ENCODE results near the gene JADE2.
A peak's percentile ranks its signal among the peaks of the same experiment; 100 is the strongest.

JADE2 gene

GRCh38 chr5:134524272-134524825, 1.1 kb upstream of the JADE2 start (continued):
- TF ChIP-seq PRDM10 (tag by site-specific recombination; IDR thresholded peaks at IDR 0.05) (peak; percentile 76), TRIM28 (IDR thresholded peaks at IDR 0.05; ENCODE audit: borderline replicate concordance, low read length) (no peak), ZNF645 (tag by site-specific recombination; IDR thresholded peaks at IDR 0.05) (no peak), ZNF433 (tag by site-specific recombination; IDR thresholded peaks at IDR 0.05; ENCODE audit: low read depth) (no peak), YY2 (tag by site-specific recombination; IDR thresholded peaks at IDR 0.05) (no peak), ZNF362 (tag by site-specific recombination; IDR thresholded peaks at IDR 0.05) (no peak), ZNF416 (tag by site-specific recombination; IDR thresholded peaks at IDR 0.05) (no peak), ZNF121 (tag by site-specific recombination; IDR thresholded peaks at IDR 0.05) (no peak), ZNF169 (tag by site-specific recombination; IDR thresholded peaks at IDR 0.05) (no peak), ZNF133 (tag by site-specific recombination; IDR thresholded peaks at IDR 0.05) (no peak), ZNF202 (tag by site-specific recombination; IDR thresholded peaks at IDR 0.05; ENCODE audit: borderline replicate concordance) (no peak), ZBTB17 (tag by site-specific recombination; IDR thresholded peaks at IDR 0.05) (peak; percentile 90), KLF8 (tag by site-specific recombination; IDR thresholded peaks at IDR 0.05) (peak; percentile 34; the same call in 1 of the 2 replicates), ZNF639 (tag by site-specific recombination; IDR thresholded peaks at IDR 0.05) (peak; percentile 69), ZNF223 (tag by site-specific recombination; IDR thresholded peaks at IDR 0.05) (no peak), MEIS1 (CRISPR knock-in tag; IDR thresholded peaks at IDR 0.05; ENCODE audit: borderline replicate concordance) (no peak), GFI1B (tag by site-specific recombination; IDR thresholded peaks at IDR 0.05) (0 out of 2 replicates have a peak, but pooled peaks have one; percentile 19), ZNF112 (tag by site-specific recombination; IDR thresholded peaks at IDR 0.05) (no peak), ZBTB8A (tag by site-specific recombination; IDR thresholded peaks at IDR 0.05) (peak; percentile 90), ZNF560 (tag by site-specific recombination; IDR thresholded peaks at IDR 0.05; ENCODE audit: borderline replicate concordance) (no peak), SP7 (tag by site-specific recombination; IDR thresholded peaks at IDR 0.05) (peak; percentile 80)
- TF ChIP-seq, protein P1, sequence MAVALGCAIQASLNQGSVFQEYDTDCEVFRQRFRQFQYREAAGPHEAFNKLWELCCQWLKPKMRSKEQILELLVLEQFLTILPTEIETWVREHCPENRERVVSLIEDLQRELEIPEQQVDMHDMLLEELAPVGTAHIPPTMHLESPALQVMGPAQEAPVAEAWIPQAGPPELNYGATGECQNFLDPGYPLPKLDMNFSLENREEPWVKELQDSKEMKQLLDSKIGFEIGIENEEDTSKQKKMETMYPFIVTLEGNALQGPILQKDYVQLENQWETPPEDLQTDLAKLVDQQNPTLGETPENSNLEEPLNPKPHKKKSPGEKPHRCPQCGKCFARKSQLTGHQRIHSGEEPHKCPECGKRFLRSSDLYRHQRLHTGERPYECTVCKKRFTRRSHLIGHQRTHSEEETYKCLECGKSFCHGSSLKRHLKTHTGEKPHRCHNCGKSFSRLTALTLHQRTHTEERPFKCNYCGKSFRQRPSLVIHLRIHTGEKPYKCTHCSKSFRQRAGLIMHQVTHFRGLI (tag by site-specific recombination; IDR thresholded peaks at IDR 0.05) = no peak
- TF ChIP-seq, protein P2, sequence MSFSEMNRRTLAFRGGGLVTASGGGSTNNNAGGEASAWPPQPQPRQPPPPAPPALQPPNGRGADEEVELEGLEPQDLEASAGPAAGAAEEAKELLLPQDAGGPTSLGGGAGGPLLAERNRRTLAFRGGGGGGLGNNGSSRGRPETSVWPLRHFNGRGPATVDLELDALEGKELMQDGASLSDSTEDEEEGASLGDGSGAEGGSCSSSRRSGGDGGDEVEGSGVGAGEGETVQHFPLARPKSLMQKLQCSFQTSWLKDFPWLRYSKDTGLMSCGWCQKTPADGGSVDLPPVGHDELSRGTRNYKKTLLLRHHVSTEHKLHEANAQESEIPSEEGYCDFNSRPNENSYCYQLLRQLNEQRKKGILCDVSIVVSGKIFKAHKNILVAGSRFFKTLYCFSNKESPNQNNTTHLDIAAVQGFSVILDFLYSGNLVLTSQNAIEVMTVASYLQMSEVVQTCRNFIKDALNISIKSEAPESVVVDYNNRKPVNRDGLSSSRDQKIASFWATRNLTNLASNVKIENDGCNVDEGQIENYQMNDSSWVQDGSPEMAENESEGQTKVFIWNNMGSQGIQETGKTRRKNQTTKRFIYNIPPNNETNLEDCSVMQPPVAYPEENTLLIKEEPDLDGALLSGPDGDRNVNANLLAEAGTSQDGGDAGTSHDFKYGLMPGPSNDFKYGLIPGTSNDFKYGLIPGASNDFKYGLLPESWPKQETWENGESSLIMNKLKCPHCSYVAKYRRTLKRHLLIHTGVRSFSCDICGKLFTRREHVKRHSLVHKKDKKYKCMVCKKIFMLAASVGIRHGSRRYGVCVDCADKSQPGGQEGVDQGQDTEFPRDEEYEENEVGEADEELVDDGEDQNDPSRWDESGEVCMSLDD (tag by site-specific recombination; IDR thresholded peaks at IDR 0.05) = peak; percentile 96
- TF ChIP-seq, protein P3, sequence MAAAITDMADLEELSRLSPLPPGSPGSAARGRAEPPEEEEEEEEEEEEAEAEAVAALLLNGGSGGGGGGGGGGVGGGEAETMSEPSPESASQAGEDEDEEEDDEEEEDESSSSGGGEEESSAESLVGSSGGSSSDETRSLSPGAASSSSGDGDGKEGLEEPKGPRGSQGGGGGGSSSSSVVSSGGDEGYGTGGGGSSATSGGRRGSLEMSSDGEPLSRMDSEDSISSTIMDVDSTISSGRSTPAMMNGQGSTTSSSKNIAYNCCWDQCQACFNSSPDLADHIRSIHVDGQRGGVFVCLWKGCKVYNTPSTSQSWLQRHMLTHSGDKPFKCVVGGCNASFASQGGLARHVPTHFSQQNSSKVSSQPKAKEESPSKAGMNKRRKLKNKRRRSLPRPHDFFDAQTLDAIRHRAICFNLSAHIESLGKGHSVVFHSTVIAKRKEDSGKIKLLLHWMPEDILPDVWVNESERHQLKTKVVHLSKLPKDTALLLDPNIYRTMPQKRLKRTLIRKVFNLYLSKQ (tag by site-specific recombination; IDR thresholded peaks at IDR 0.05; ENCODE audit: borderline replicate concordance) = no peak
- TF ChIP-seq, protein P4, sequence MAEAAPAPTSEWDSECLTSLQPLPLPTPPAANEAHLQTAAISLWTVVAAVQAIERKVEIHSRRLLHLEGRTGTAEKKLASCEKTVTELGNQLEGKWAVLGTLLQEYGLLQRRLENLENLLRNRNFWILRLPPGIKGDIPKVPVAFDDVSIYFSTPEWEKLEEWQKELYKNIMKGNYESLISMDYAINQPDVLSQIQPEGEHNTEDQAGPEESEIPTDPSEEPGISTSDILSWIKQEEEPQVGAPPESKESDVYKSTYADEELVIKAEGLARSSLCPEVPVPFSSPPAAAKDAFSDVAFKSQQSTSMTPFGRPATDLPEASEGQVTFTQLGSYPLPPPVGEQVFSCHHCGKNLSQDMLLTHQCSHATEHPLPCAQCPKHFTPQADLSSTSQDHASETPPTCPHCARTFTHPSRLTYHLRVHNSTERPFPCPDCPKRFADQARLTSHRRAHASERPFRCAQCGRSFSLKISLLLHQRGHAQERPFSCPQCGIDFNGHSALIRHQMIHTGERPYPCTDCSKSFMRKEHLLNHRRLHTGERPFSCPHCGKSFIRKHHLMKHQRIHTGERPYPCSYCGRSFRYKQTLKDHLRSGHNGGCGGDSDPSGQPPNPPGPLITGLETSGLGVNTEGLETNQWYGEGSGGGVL (tag by site-specific recombination; IDR thresholded peaks at IDR 0.05) = peak; percentile 82
